Fibroblast of skin of right biceps (primary cell): ENCODE data around the gene SLCO1B1.
A peak's percentile ranks its signal among the peaks of the same experiment; 100 is the strongest.
"Not testable (repeated sequence)": the region's sequence is repeated elsewhere in the genome, so short reads cannot be mapped to it uniquely, and the experiment has no call there.

ENCODE experiments used
- DNase-seq: peaks from one replicate; pipeline ENCODE4 v3.0.0-alpha.2; 2013

The SLCO1B1 gene, protein sequence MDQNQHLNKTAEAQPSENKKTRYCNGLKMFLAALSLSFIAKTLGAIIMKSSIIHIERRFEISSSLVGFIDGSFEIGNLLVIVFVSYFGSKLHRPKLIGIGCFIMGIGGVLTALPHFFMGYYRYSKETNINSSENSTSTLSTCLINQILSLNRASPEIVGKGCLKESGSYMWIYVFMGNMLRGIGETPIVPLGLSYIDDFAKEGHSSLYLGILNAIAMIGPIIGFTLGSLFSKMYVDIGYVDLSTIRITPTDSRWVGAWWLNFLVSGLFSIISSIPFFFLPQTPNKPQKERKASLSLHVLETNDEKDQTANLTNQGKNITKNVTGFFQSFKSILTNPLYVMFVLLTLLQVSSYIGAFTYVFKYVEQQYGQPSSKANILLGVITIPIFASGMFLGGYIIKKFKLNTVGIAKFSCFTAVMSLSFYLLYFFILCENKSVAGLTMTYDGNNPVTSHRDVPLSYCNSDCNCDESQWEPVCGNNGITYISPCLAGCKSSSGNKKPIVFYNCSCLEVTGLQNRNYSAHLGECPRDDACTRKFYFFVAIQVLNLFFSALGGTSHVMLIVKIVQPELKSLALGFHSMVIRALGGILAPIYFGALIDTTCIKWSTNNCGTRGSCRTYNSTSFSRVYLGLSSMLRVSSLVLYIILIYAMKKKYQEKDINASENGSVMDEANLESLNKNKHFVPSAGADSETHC

DNA sequence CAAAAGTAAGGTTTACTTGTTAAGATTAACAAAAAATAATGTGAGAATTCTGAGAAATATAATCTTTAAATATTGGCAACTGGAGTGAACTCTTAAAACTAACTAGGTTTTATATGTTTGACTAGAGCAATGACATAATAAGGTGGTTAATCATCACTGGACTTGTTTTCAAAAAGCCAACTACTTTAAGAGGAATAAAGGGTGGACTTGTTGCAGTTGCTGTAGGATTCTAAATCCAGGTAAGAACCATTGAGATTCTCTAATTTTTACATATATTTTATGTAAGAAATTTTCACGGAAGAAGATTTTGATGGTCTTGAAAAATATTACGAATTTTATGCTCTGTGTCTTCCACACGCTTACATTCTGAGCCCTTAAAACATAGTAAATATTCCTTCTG, at the start of gene SLCO1B1:
TSS of gene SLCO1B1 (plus strand) at position 197 of the 400 bp plus-strand sequence. CDS start 10,381 bp downstream, outside the sequence.
- no peak for DNase-seq

DNA sequence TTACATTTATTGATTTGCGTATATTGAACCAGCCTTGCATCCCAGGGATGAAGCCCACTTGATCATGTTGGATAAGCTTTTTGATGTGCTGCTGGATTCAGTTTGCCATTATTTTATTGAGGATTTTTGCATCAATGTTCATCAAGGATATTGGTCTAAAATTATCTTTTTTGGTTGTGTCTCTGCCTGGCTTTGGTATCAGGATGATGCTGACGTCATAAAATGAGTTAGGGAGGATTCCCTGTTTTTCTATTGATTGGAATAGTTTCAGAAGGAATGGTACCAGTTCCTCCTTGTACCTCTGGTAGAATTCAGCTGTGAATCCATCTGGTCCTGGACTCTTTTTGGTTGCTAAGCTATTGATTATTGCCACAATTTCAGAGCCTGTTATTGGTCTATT, 46.2 kb upstream of the SLCO1B1 start:
- DNase-seq: not testable (repeated sequence)

DNA sequence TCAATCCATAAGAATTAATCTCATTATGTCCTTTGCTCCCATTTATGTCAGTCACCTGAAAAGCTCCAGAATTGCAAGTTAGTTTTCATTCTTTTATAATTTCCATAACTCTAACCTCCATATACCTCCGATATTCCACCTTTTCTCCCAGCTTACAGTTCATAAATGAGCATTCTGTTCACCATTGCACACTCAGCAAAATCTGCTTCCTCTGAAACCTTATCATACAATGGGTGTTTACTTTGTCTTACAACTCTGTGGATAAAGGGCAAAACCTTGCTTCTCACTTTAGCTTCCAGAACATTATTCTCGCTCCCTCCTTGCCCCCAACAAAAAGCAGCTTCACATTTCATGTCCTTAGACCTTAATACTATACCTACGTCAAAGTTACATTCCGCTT, 19.3 kb upstream of the SLCO1B1 start:
- DNase-seq: no peak

DNA sequence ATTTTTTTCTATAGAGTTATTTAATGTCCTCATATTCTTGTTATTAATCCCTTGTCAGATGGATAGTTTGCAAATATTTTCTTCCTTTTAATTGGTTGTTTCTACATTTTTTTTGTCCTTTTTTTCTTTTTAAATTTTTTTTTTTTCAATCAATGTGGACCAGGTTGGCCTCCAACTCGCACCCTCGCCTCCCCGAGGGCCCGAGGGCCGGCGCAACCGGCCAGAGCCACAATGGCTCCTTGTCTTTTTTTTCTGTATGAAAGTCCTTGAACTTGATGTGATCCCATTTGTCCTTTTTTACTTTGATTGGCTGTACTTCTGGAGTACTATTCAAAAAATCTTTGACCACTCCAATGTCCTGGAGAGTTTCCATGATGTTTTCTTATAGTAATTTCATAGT, 17.7 kb upstream of the SLCO1B1 start:
- DNase-seq: no peak

DNA sequence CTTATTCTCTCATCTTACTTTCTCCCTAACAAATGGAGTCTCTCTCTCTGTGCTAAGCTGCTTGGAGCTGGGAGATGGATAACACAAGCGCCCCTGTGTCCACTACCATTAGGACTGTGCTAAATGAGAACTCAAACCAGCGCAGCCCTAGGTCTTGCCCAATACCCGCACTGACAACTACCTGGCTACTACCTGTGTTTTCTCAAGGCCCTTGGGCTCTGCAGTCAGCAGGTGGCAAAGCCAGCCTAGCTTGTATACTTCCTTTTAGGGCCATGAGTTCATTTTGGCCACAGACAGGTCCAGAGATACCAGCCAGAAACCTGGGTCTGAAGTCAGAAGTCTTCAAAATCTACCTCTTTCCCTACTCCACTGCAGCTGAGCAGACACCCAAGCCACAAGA, 13.0 kb upstream of the SLCO1B1 start:
- no peak for DNase-seq

DNA sequence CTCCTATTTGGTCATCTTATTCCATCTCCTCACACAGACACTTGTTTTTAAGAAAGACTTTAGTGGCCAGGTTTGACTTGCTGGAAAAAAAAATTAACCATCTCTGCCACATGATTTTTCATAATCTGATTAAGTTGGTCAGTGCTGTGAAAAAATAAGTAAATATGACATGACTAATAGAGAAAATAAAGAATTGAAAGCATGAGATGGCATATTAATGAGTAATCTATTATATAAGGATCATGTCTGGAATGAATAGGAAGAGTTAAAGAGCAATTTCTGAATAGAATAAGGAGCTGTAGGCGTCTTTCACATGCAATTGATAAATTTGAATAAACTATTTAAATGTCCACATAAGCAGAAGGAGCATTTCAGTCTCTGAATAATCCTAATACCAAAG, 12.2 kb upstream of the SLCO1B1 start:
- DNase-seq: no peak

- DNase-seq: no peak
These were observed 1.6 kb upstream of the SLCO1B1 start for GRCh38 chr12:21129351-21129750.

DNA sequence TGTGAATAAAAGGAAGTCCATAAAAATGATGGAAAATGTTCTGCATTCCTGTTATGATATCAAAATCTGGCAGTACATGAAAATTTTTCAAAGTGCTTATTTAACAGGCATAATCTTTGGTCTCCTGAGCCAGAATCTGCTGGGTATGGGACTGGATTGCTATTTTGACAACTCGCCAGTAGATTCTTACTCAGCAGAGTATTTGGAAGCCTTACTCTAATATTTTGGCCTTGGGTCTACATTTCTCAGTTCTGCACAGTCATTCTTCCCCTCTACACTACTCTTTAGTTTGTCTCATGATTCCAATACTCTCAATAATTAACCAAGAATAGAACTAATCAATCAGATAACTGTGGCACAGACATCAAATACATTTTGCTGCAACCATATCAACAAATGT, 1.1 kb upstream of the SLCO1B1 start:
- no peak for DNase-seq

- DNase-seq: not testable (repeated sequence)
These were observed 6.5 kb downstream of the SLCO1B1 start for GRCh38 chr12:21137318-21137999.

DNA sequence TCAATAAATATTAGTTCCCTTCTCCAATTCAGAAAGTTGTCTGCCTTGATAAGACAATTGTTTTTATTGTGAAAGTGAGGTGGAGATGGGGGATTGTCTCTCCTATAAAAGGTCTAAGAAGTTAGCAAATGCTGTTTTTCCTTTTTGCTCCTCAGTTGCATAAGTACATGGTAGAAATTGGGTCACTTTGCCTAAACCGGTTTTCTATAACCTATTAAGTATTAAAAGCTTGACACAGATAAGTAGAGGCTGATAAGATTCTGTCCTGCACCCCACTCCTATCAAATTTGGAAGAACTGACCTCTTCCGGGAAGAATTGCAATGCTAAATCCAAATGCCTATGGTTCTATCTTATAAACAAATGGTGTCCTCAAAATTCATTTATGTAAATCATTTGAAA, 7.0 kb downstream of the SLCO1B1 start:
- no peak for DNase-seq

DNA sequence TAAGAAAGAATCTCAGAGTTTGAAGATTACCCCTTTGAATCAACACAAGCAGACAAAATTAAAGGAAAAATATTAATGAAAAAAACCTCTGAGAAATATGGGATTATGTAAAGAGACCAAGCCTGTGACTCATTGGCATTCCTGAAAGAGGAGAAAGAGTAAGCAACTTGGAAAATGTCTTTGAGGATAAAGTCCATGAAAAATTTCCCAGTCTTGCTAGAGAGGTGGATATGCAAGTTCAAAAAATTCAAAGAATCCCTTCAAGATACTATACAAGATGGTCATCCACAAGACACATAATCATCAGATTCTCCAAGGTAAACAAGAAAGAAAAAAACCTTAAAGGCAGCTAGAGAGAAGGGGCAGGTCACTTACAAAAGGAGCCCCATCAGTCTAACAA, 13.3 kb downstream of the SLCO1B1 start:
- no peak for DNase-seq

GRCh38 chr12:21149861-21150260, 18.9 kb downstream of the SLCO1B1 start:
- not testable (repeated sequence) for DNase-seq

DNA sequence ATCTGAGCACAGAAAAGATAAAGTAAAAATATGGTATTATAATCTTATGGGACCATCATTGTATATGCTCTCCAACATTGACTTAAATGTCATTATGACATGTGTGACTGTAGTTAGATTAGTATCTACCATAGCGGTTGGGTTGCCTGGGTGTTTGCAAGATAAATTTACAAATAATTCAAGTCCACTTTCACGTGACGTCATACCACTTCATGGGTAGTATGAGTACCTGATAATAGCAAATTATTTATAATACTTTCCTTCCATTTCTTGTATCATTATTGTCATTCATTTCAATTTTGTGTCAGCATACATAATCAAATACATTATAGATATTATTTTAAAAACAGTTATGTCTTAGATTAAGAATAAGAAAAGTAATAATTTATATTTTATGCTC, 20.2 kb downstream of the SLCO1B1 start:
- no peak for DNase-seq

DNA sequence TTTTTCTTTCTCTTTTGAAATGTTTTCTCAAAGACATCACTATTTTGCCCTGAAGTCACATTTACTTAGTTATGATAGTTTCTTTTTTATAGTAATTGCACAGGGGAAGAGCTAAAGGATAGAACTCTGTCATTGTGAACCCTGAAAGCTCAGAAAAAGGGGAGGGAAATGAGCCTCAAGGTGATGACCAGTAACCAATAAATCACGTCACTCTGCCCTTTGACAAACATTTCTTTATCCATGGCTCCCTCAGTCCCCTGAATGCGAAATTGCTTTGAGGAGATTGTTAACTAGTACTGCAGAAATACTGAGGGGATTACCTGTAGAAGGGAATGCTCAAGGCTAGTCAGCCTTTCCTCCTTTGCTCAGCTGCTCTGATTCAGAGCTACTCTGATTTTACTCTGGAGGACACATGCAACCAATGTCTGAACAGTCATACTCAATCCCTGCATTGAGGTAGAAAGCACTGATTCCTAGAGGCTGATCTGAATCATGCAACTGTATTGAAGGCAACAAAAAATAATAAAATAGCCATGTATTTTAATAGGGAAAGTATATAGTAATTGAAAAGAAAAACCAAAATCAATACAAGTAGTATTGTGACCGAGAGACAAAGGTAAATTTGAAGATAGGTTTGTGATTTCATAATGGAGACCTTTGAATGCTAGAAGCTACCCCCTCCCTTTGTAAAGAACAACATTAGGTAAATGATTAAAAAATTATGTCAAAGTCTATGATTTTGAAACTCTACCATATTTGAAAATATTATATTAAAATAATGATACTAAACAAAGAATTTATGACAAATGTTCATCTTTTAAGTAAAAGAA, 24.7 kb downstream of the SLCO1B1 start:
- DNase-seq: no peak

DNA sequence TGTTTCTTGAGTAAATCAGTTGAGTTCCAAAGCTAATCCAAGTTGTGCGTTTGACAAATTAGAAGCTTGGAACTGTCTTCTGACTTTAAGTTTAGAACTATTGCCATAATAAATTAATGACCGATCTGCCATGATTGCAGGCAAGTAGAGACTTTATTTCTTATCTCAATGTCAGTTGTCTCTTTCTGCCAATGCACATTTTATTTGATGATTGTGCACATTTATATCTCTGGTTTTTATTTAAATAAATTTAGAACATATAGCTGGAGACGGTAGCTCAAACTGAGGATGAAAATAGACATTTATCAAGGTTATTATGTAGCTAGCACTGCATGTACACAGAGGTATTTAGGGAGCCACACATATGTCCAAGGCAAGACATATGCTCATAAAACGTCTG, 34.1 kb downstream of the SLCO1B1 start:
- DNase-seq: no peak

DNA sequence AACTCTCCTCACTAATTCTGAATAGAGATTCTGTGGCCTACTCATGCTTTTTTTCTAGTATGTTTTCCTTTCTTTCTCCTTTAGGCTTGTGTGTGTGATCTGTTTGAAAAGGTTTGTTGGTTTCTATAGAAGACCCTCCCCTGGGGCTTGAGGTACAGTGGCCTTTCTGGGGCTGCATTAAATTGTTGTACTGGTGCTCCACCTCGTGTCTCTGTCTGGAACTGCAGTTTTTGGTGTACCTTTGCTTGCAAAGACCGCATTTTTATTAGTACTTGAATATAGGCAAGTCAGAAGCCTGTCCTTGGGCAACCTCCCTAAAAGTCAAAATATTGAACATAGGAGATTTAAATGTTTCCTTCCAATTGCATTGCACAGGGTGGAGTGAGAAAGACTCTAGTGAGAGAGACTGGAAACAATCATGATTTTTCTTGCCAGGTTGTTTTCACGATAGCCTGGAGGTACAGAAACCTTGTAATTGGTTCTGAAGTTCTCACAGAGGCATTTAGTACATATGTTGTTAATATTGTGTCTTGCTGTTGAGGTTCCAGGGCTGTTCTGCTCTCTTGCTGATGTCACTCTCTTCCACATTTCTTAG, 39.0 kb downstream of the SLCO1B1 start:
- DNase-seq: peak; percentile 34

DNA sequence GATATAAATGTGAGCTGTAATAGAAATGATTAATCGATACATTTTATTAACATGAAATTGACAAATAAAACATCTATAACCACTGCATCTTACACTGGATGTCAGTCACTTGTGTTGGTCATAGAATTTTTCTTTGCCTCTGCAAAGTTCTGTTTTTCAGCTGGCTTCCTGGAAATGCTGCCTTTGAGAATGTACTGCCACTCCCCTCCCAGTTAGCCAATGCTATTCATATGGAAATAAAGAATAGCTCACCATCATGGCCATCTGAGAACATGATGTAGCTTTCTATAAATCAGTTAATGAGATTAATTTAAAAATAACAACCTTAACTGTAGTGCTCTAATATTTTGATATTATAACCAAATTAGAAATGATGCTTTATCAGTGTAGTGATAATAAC, 41.1 kb downstream of the SLCO1B1 start:
- DNase-seq: no peak

DNA sequence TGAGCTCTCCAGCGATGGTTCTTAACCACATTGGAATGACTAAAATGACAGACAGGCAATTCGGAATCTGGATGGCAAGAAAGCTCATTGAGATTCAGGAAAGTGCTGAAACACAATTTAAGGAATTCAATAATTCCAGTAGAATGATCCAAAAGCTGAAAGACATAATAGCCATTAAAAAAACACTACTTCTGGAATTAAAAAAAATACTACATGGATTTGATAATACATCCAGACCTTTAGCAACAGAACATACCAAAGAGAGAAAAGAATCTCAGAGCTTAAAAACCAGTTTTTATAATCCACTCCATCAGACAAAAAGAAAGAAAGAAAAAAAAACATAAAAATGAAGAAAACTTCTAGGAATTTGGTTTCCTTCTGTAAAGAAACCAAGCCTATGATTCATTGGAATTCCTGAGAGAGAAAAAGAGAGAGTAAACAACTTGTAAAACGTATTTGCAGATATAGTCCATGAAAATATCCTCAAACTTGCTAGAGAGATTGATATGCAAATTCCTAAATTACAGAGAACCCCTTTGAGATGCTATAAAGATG, 52.8 kb downstream of the SLCO1B1 start:
- no peak for DNase-seq

DNA sequence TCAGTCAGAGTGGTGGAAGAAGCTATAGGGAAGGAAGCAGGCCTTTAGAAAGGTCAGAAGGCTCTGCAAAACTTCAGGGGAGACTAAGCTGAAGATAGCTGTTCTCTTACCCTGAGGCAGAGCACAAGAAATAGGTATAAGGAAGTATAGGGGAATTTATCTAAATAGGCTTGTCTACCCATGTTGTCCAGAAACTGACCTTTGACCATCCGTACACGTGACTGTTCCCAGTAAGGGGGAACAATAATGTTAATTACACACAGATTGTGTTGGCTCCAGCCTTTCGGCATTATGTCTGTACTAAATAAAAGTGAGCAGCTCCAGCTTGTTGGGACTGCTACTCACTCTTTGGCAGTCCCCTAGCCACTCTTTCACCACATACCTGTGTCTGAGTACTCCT, 59.0 kb downstream of the SLCO1B1 start:
- no peak for DNase-seq

- DNase-seq: not testable (repeated sequence)
These were observed 83.4 kb downstream of the SLCO1B1 start for GRCh38 chr12:21214433-21214832.

DNA sequence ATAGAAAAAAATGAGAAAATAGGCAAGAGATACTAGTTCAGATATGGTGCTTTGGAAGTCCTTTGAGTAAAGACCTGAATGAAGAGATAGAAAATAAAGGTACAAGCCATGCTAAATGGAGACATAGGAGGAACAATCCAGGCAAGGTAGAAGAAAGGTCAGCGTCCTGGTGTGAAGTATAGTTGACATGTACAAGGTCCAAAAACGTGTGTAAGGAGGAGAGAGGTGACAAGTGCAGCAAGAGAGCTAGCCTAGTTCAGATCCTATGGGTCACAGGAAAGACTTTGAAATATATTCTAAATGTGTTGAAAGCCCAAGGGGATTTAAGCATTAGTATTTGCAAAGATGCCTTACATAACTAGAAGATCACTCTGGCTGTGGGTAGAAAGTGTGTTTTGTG, 88.2 kb downstream of the SLCO1B1 start:
- no peak for DNase-seq

DNA sequence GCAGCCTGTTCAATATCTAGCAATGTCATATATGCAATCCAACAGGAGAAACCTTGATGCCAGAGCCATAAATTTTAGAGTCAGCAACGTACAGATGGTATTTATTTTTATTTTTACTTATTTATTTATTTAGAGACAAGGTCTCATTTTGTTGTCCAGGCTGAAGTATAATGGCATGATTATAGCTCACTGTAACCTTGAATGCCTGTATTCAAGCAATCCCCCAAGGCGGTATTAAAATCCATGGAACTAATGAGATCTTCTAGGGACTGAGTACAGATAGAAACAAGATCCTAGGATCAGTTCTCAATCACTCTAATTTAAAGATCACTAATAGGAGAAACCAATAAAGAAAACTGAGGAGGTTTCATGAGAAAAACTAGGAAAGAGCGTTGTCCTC, 89.3 kb downstream of the SLCO1B1 start:
- no peak for DNase-seq
